ENCODE data around the gene C2orf72. TPM values are rescaled to one million over a fixed set of nuclear protein-coding genes. Genes with fewer than 3 reads are reported as not detected.

Gene C2orf72
- 46.1 TPM for total RNA-seq

DNA sequence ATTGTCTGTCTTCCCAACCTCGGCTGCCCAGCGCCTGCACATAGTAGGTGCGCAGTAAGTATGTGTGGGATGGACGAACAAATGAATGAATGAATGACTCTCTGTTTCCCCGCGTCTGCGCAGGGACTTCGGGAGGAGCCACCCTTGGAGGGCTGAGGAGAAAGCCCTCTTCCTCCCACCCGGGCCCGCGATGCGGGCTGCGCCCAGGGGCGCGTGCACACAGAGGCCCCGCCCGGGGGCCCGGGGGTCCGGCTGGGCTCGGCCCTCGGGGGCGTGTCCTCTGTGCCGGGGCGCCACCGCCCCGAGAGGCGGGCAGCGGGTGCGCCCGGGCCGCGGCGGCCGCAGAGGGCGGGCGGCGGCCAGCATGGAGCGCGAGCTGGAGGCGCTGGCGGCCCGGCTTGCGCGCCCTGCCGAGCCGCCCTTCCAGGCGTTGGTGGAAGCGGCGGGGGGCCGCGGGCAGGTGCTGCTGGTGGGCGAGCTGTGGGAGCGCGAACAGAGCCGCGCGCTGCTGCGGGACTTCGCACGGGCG lies at the start of gene C2orf72:
Gene C2orf72, plus strand, starts transcription at position 322 of the 529 bp plus-strand sequence. Its CDS starts 43 bp downstream, at position 365.

DNA sequence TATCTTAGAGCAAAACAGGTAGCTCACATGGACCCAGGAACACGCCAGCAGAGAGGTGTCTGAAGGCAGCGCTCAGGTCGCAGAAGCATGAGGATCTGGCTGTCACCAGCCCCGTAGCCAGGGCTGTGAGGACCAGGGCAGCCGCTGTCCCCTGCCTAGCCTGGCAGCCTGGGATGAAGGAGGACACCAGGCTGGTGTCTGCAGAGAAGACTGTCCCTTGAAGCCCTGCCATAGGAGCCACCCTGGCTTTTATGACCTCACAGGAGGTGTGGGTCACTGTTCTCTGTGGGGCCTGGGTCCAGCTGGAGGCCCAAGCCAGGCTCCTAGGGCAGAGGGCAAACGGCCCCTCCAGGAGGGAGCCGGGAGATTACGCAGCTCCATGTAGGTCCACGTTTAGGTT lies 41.5 kb upstream of the C2orf72 start, which contains the start of gene SPATA3:
Gene SPATA3, plus strand, starts transcription at position 301 of the 400 bp plus-strand sequence. CDS start 113 bp downstream, outside the sequence.

DNA sequence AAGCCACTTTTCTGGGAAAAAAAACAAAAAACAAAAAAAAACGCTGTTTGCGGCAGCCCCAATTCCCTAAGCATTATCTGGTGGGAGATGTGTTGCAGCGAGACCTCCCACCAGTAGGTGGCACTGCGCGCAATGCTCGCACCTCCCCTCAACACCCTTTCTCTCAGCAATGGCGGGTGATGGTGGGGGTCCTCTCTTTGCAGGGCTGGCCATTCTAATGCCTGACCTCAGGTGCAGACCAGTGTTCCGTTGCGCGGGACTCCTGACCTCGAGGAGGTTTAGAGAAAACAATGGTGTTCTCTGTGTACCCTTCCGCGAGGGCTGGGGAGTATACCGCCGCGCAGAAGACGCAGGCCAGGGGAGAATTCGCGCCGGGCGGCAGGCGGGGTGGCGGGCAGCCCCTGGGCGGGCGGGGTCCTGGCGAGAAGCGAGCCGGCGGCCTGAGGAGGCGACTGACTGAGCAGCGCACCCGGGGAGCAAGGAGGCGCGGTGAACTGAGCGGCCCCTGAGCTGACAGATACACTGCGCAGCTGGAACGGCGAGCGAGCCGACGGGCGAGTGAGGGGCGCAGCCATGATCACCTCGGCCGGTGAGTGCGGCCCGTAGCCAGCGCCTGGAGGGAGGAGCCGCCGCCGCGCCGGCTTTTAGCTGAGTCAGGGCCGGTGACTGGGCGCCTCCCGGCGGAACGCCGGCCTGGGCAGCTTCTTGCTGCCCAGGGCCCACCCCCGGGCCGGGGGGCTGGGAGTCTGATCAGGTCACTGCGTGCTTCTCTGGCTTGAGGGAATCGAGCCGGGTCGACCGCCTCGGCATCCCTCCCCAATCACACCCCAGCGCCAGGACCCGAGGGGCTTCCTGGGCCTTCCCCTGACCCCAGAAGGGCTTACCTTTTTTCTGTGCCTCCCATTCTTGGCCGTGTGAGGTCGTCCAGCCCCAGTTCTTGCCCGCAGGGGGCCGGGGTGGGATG lies 19.4 kb downstream of the C2orf72 start, which contains the start of gene PSMD1:
Gene PSMD1, plus strand, starts transcription at position 415 of the 964 bp plus-strand sequence. Its CDS starts 159 bp downstream, at position 574.

Other genes with a start within 250 kb of the C2orf72 start
- 254 TPM for gene ITM2C, start 172.6 kb upstream of the C2orf72 start, total RNA-seq
- gene GPR55, start 112.3 kb upstream of the C2orf72 start, total RNA-seq = not detected
- gene SPATA3, start 41.4 kb upstream of the C2orf72 start, total RNA-seq = not detected
- 122 TPM for gene PSMD1, start 19.3 kb downstream of the C2orf72 start, total RNA-seq
- 0.23 TPM for gene HTR2B, start 87.5 kb downstream of the C2orf72 start, total RNA-seq
- 23.8 TPM for gene ARMC9, start 161.1 kb downstream of the C2orf72 start, total RNA-seq

Measured in diencephalon (tissue), 1 donor.